ENCODE results near the gene NFATC4. TPM values are rescaled to one million over a fixed set of nuclear protein-coding genes. Genes with fewer than 3 reads are reported as not detected.

NFATC4 gene
- total RNA-seq, 1 donor from 2014 or later = 11.4 TPM

- peak; percentile 37 for DNase-seq
- peak; percentile 12 for TF ChIP-seq CTCF (IDR thresholded peaks at IDR 0.05; ENCODE audit: partially characterized antibody, unreplicated experiment)
- H3K9me3 Mint-ChIP-seq (ENCODE audit: unreplicated experiment) = peaks cover 1% of the 10 kb centered on the region
- no peaks in the 10 kb centered on the region for H3K36me3 Mint-ChIP-seq (ENCODE audit: unreplicated experiment)
- no peak overlapping the region for H3K27ac Mint-ChIP-seq (ENCODE audit: unreplicated experiment)
- H3K4me3 Mint-ChIP-seq (ENCODE audit: unreplicated experiment) = peak overlapping the region; percentile 20
- H3K27me3 Mint-ChIP-seq (ENCODE audit: unreplicated experiment) = peaks cover 5% of the 10 kb centered on the region
- H3K4me1 Mint-ChIP-seq (ENCODE audit: low read depth, unreplicated experiment) = peaks cover 15% of the 10 kb centered on the region
These were observed 8.6 kb downstream of the NFATC4 start for GRCh38 chr14:24376448-24377070.

GRCh38 chr14:24377126-24377525, 9.1 kb downstream of the NFATC4 start:
- Mint-ChIP-seq H3K27ac (ENCODE audit: unreplicated experiment) (no peak overlapping the region), H3K9me3 (ENCODE audit: unreplicated experiment) (peaks cover 3% of the 10 kb centered on the region), H3K27me3 (ENCODE audit: unreplicated experiment) (peaks cover 5% of the 10 kb centered on the region), H3K4me3 (ENCODE audit: unreplicated experiment) (no peak overlapping the region), H3K36me3 (ENCODE audit: unreplicated experiment) (no peaks in the 10 kb centered on the region), H3K4me1 (ENCODE audit: low read depth, unreplicated experiment) (peaks cover 19% of the 10 kb centered on the region)
- TF ChIP-seq CTCF (IDR thresholded peaks at IDR 0.05; ENCODE audit: partially characterized antibody, unreplicated experiment) = no peak
- DNase-seq = no peak

GRCh38 chr14:24377657-24378056, 9.7 kb downstream of the NFATC4 start:
- Mint-ChIP-seq H3K9me3 (ENCODE audit: unreplicated experiment) (peaks cover 3% of the 10 kb centered on the region), H3K27me3 (ENCODE audit: unreplicated experiment) (peaks cover 5% of the 10 kb centered on the region), H3K27ac (ENCODE audit: unreplicated experiment) (no peak overlapping the region), H3K4me3 (ENCODE audit: unreplicated experiment) (no peak overlapping the region), H3K36me3 (ENCODE audit: unreplicated experiment) (no peaks in the 10 kb centered on the region), H3K4me1 (ENCODE audit: low read depth, unreplicated experiment) (peaks cover 19% of the 10 kb centered on the region)
- TF ChIP-seq CTCF (IDR thresholded peaks at IDR 0.05; ENCODE audit: partially characterized antibody, unreplicated experiment) = no peak
- DNase-seq = no peak

GRCh38 chr14:24378327-24378726, 10.3 kb downstream of the NFATC4 start:
- peaks cover 5% of the 10 kb centered on the region for H3K27me3 Mint-ChIP-seq (ENCODE audit: unreplicated experiment)
- peaks cover 3% of the 10 kb centered on the region for H3K9me3 Mint-ChIP-seq (ENCODE audit: unreplicated experiment)
- TF ChIP-seq CTCF (IDR thresholded peaks at IDR 0.05; ENCODE audit: partially characterized antibody, unreplicated experiment) = no peak
- H3K4me3 Mint-ChIP-seq (ENCODE audit: unreplicated experiment) = no peak overlapping the region
- no peak for DNase-seq
- H3K4me1 Mint-ChIP-seq (ENCODE audit: low read depth, unreplicated experiment) = peaks cover 19% of the 10 kb centered on the region
- no peak overlapping the region for H3K27ac Mint-ChIP-seq (ENCODE audit: unreplicated experiment)
- H3K36me3 Mint-ChIP-seq (ENCODE audit: unreplicated experiment) = no peaks in the 10 kb centered on the region

- H3K4me3 Mint-ChIP-seq (ENCODE audit: unreplicated experiment) = no peak overlapping the region
These were observed 11.3 kb downstream of the NFATC4 start for GRCh38 chr14:24378981-24379906.

More at GRCh38 chr14:24378981-24379906, 11.3 kb downstream of the NFATC4 start:
- TF ChIP-seq CTCF (IDR thresholded peaks at IDR 0.05; ENCODE audit: partially characterized antibody, unreplicated experiment) = no peak
- H3K36me3 Mint-ChIP-seq (ENCODE audit: unreplicated experiment) = no peaks in the 10 kb centered on the region
- H3K27me3 Mint-ChIP-seq (ENCODE audit: unreplicated experiment) = peaks cover 5% of the 10 kb centered on the region
- H3K4me1 Mint-ChIP-seq (ENCODE audit: low read depth, unreplicated experiment) = peaks cover 19% of the 10 kb centered on the region
- no peak for DNase-seq
- H3K9me3 Mint-ChIP-seq (ENCODE audit: unreplicated experiment) = peaks cover 3% of the 10 kb centered on the region
- H3K27ac Mint-ChIP-seq (ENCODE audit: unreplicated experiment) = no peak overlapping the region

Data from glutamatergic neuron (in vitro differentiated cells).